K562 (cell line): Measurements from ENCODE around the gene CMSS1. TPM values are rescaled to one million over a fixed set of nuclear protein-coding genes. Genes with fewer than 3 reads are reported as not detected.

ENCODE experiments used
- ATAC-seq: fragments of 200-7000 bp; cut with Tn5 transposase; 3 replicates; pipeline ENCODE4 v1.9.1; 2020; ENCODE audit warnings: moderate library complexity
- BruUV-seq: library from RNA; stranded (reverse); fragments of 400-500 nt; replicated peaks from 2 replicates; lab custom pipeline; 2021; lab: Mats Ljungman, UMichigan
- CTCF ChIA-PET: fragments of 300-600 bp; formaldehyde crosslinking; extraction: SDS; loops from one replicate; lab custom pipeline; 2021; ENCODE audit warnings: low intra/inter-chr PET ratio; lab: Yijun Ruan, JAX
- POLR2A ChIA-PET: fragments of 300-600, 350-650 bp; sonication (Branson Sonifier 250); formaldehyde crosslinking; extraction: SDS; loops from one replicate; lab custom pipeline; 2021; ENCODE audit warnings: antibody characterized with exemption, inconsistent platforms; lab: Yijun Ruan, JAX
- DNase-seq, 4 experiments: peaks; one replicate each; pipeline versions ENCODE4 v3.0.0 to v3.0.0-alpha.2; 2011 to 2018; ENCODE audit warnings: low spot score in 3 of 4, mixed read lengths in 3 of 4; ENCODE audit errors: extremely low read depth in 1 of 4
- FAIRE-seq: peaks from 2 replicates; lab custom pipeline; 2011; peaks lifted over from hg19 to GRCh38; lab: Jason Lieb, UNC
- H2AFZ ChIP-seq: 2 replicates; pipeline ENCODE4 v1.6.0; 2011; ENCODE audit warnings: low read depth, low read length, control low read depth, inconsistent platforms
- H3K27ac ChIP-seq: fragments of 200-600 bp; 3 replicates; pipeline ENCODE4 v1.8.0; 2011; ENCODE audit warnings: low read depth, mild to moderate bottlenecking, control low read depth, inconsistent platforms, low read length, moderate library complexity, mixed read lengths; ENCODE audit errors: extremely low read depth
- H3K27me3 ChIP-seq, 2 experiments: fragments of 300-600 bp in 1 of 2; 2 replicates in 1 of 2; 3 replicates in 1 of 2; pipeline versions ENCODE4 v1.6.0 to v1.8.0; 2011; ENCODE audit warnings: inconsistent platforms in 2 of 2, low read length in 2 of 2, mild to moderate bottlenecking in 1 of 2, mixed read lengths in 1 of 2, moderate library complexity in 1 of 2; ENCODE audit not compliant: control insufficient read depth in 2 of 2, insufficient read depth in 2 of 2
- H3K36me3 ChIP-seq: fragments of 300-600 bp; 3 replicates; pipeline ENCODE4 v1.8.0; 2011; ENCODE audit warnings: mild to moderate bottlenecking, low read length, inconsistent platforms; ENCODE audit not compliant: control insufficient read depth, insufficient read depth
- H3K4me1 ChIP-seq, 2 experiments: fragments of 200-600 bp in 1 of 2; replicated peaks in 1 of 2; 2 replicates in 1 of 2; 3 replicates in 1 of 2; pipeline versions ENCODE4 v1.5.1 to v1.8.0; 2011; ENCODE audit warnings: inconsistent platforms in 2 of 2, low read length in 2 of 2, mild to moderate bottlenecking in 1 of 2, mixed read lengths in 1 of 2, moderate library complexity in 1 of 2; ENCODE audit not compliant: control insufficient read depth in 2 of 2, insufficient read depth in 2 of 2
- H3K4me2 ChIP-seq: 2 replicates; pipeline ENCODE4 v1.6.1; 2011; ENCODE audit warnings: low read length, control low read depth, inconsistent platforms, mixed read lengths; ENCODE audit not compliant: insufficient read depth
- H3K4me3 ChIP-seq: fragments of 200-600 bp; sonication (generic), shearing (Covaris generic); 2 replicates; pipeline ENCODE4 v1.5.1; 2016; ENCODE audit warnings: control low read depth, inconsistent platforms
- H3K79me2 ChIP-seq: fragments of 200-600 bp; 3 replicates; pipeline ENCODE4 v1.8.0; 2011; ENCODE audit warnings: low read length, inconsistent platforms; ENCODE audit not compliant: control insufficient read depth, insufficient read depth
- H3K9ac ChIP-seq, 2 experiments: 2 replicates each; pipeline versions ENCODE4 v1.6.0 to v1.6.1; 2011; ENCODE audit warnings: low read depth in 2 of 2, low read length in 2 of 2, control low read depth in 1 of 2, inconsistent platforms in 1 of 2, mild to moderate bottlenecking in 1 of 2, mixed read lengths in 1 of 2; ENCODE audit not compliant: insufficient read depth in 1 of 2
- H3K9me1 ChIP-seq: one replicate; pipeline ENCODE4 v1.6.0; 2011; ENCODE audit warnings: inconsistent platforms, mild to moderate bottlenecking, low read length, moderate library complexity; ENCODE audit not compliant: control insufficient read depth, insufficient read depth
- H3K9me3 ChIP-seq: replicated peaks from 2 replicates; pipeline ENCODE4 v1.5.1; 2011; ENCODE audit warnings: low read depth, low read length, inconsistent platforms; ENCODE audit not compliant: control insufficient read depth, insufficient read depth
- H4K20me1 ChIP-seq: replicated peaks from 2 replicates; pipeline ENCODE4 v1.6.1; 2011; ENCODE audit warnings: low read length, inconsistent platforms, mixed read lengths; ENCODE audit not compliant: control insufficient read depth, insufficient read depth
- KLF6 ChIP-seq: fragments of 250-450 bp; sonication (Bioruptor Pico); IDR thresholded peaks from 2 replicates; pipeline ENCODE4 v1.4.0; 2020; ENCODE audit warnings: mild to moderate bottlenecking, moderate library complexity, borderline replicate concordance
- MYNN ChIP-seq, 2 experiments: sonication (generic); formaldehyde crosslinking in 1 of 2; IDR thresholded peaks; 2 replicates each; pipeline versions ENCODE4 v1.5.0 to v1.6.1; 2016 to 2020; ENCODE audit warnings: antibody characterized with exemption in 1 of 2, missing genetic modification reagents in 1 of 2
- PHF20 ChIP-seq: fragments of 450-650 bp; IDR thresholded peaks from 2 replicates; pipeline ENCODE4 v1.6.1; 2018; ENCODE audit not compliant: partially characterized antibody
- SLC30A9 ChIP-seq: fragments of 250-450 bp; sonication (Bioruptor Pico); IDR thresholded peaks from 2 replicates; pipeline ENCODE4 v1.8.0; 2022; ENCODE audit warnings: mild to moderate bottlenecking, moderate library complexity
- ZNF445 ChIP-seq: fragments of 250-450 bp; sonication (Bioruptor Pico); IDR thresholded peaks from 2 replicates; pipeline ENCODE4 v1.4.0; 2020; ENCODE audit warnings: low read depth, mild to moderate bottlenecking, moderate library complexity
- WGBS: fragments of 100-300 bp; shearing (Covaris generic); methylation state at CpG from one replicate; pipeline ENCODE4 v1.1.6; 2016; ENCODE audit warnings: low coverage, mixed read lengths; ENCODE audit not compliant: insufficient coverage; ENCODE audit errors: missing lambda C conversion rate; 5-methylcytosine and 5-hydroxymethylcytosine counted together
- in situ Hi-C: fragments of 300-500 bp; cut with MboI; formaldehyde crosslinking; loops from 4 replicates; pipeline ENCODE4 v1.15.0; 2018; ENCODE audit warnings: inconsistent platforms, mixed read lengths
- intact Hi-C: fragments of 100-400 bp; cut with micrococcal nuclease; formaldehyde crosslinking; loops from 2 replicates; pipeline ENCODE4 v1.14.2; 2022
- polyA plus RNA-seq, 8 experiments: library from polyadenylated mRNA; depleted of rRNA in 4 of 8; stranded (reverse) in 5 of 8; unstranded in 3 of 8; fragments of >200 nt; fragmentation: Nextera tagmentation in 2 of 8; fragmentation: Illumina TruSeq in 1 of 8; extraction: Ambion mirVana in 2 of 8; extraction: Trizol in 1 of 8; gene quantifications; 2 replicates each; pipeline versions ENCODE4 v1.2.1 to v1.2.3, GENCODE V29; 2011 to 2014; ENCODE audit warnings: inconsistent platforms in 1 of 8, missing spikeins in 1 of 8
- total RNA-seq, 7 experiments: library from RNA; depleted of rRNA in 6 of 7; stranded (reverse); fragments of >200 nt in 6 of 7; fragmentation: Illumina TruSeq in 2 of 7; extraction: Trizol in 2 of 7; gene quantifications; 2 replicates each; pipeline versions ENCODE4 v1.2.1 to v1.2.3, GENCODE V29; 2011 to 2021; ENCODE audit warnings: low replicate concordance in 1 of 7
- TF ChIP-seq, protein P1 (sequence below): sonication (generic); formaldehyde crosslinking; IDR thresholded peaks from 2 replicates; pipeline ENCODE4 v1.8.1; 2022; ENCODE audit warnings: missing genetic modification reagents
- TF ChIP-seq, protein P2 (sequence below): fragments of 450-650 bp; formaldehyde crosslinking; IDR thresholded peaks from 2 replicates; pipeline ENCODE4 v1.4.0; 2020; ENCODE audit warnings: mild to moderate bottlenecking
- TF ChIP-seq, protein P3 (sequence below), 2 experiments: fragments of 450-650 bp; conservative IDR thresholded peaks; 2 replicates each; pipeline ENCODE4 v1.6.1; 2017; ENCODE audit warnings: mild to moderate bottlenecking in 2 of 2, moderate library complexity in 2 of 2
- TF ChIP-seq, protein P4 (sequence below): fragments of 250-450 bp; sonication (Bioruptor Pico); IDR thresholded peaks from 2 replicates; pipeline ENCODE4 v1.9.0; 2021; ENCODE audit warnings: mild to moderate bottlenecking

The CMSS1 gene
- total and polyA plus RNA-seq, 9 of the 15 experiments (the other 6 are each of a cell fraction or from before 2014, with no cell fraction given) = 46.9 to 109 (median 72.3) TPM

DNA sequence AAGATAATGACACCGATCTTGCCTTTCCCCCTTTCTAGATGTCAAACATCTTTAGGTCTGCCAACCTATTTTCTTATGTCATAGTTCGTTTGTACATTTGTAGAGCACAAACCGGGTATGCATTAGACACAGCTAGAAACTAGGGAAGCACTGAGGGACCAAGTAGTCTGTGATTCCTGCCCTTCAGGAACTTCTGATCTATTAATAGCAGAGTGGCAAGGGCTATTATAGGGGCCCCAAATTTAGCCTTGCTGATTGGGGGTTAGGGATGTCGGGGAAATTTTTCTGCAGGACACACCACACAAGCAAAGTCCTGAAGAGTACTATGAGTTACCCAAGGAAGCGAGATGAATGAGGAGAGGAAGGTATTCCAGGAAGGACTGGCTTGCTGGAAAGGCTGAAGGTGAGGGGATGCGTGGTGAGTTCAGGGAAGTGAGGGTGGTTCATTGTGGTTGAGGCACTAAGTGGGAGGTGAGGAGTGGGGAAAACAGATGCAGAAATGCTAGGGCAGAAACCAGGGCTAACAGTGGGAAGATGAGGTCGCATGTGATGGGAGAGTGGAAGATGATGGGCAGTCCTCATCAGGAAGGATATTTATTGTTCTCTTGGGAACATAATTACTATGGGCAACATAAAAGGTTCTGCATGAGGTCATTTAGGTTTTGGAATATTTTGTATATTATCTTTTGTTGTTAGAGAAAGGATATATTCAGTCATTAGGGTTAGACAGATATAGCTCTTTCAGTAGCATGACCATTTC lies 144.3 kb downstream of the CMSS1 start (continued):
- TF ChIP-seq MYNN (IDR thresholded peaks at IDR 0.05) = no peak
- no peak for TF ChIP-seq MYNN (CRISPR knock-in tag; IDR thresholded peaks at IDR 0.05)
- TF ChIP-seq SLC30A9 (CRISPR knock-in tag) = no peak
- no peak for TF ChIP-seq ZNF445 (CRISPR knock-in tag)

DNA sequence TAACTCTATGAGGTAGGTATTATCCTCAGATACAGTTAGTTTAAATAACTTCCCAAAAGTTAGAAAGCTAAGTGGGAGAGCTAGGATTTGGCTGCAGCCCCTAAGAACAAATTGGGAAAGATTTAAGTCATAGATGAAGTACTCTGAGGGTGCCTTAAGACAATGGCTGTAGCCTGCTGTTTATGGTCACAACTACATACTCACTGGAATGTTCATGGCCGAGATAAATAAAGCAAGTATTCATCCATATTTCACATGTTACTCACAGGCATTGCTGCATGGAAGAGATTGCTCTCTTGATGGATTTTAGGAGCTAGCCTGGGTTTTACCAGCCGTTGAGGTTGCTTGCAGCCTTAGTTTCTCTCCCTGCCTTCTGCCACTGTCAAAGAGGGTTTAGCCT lies 145.0 kb downstream of the CMSS1 start:
- intact Hi-C loops = no loop called here
- H2AFZ ChIP-seq = no peak overlapping the region
- no peak overlapping the region for H3K4me2 ChIP-seq
- no peaks in the 10 kb centered on the region for H3K79me2 ChIP-seq
- H3K27me3 ChIP-seq = no peaks in the 10 kb centered on the region
- no peak overlapping the region for H3K9ac ChIP-seq
- no peak for DNase-seq
- in situ Hi-C loops = no loop called here
- no peaks in the 10 kb centered on the region for H3K9me1 ChIP-seq
- H3K4me1 ChIP-seq = no peaks in the 10 kb centered on the region
- no peaks in the 10 kb centered on the region for H3K9me3 ChIP-seq
- CTCF ChIA-PET = no interaction called here
- TF ChIP-seq, protein P1, sequence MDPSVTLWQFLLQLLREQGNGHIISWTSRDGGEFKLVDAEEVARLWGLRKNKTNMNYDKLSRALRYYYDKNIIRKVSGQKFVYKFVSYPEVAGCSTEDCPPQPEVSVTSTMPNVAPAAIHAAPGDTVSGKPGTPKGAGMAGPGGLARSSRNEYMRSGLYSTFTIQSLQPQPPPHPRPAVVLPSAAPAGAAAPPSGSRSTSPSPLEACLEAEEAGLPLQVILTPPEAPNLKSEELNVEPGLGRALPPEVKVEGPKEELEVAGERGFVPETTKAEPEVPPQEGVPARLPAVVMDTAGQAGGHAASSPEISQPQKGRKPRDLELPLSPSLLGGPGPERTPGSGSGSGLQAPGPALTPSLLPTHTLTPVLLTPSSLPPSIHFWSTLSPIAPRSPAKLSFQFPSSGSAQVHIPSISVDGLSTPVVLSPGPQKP (CRISPR knock-in tag) = no peak
- TF ChIP-seq, protein P2, sequence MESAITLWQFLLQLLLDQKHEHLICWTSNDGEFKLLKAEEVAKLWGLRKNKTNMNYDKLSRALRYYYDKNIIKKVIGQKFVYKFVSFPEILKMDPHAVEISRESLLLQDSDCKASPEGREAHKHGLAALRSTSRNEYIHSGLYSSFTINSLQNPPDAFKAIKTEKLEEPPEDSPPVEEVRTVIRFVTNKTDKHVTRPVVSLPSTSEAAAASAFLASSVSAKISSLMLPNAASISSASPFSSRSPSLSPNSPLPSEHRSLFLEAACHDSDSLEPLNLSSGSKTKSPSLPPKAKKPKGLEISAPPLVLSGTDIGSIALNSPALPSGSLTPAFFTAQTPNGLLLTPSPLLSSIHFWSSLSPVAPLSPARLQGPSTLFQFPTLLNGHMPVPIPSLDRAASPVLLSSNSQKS = no peak
- TF ChIP-seq KLF6 (CRISPR knock-in tag) (no peak), PHF20 (no peak)
- TF ChIP-seq, protein P3, sequence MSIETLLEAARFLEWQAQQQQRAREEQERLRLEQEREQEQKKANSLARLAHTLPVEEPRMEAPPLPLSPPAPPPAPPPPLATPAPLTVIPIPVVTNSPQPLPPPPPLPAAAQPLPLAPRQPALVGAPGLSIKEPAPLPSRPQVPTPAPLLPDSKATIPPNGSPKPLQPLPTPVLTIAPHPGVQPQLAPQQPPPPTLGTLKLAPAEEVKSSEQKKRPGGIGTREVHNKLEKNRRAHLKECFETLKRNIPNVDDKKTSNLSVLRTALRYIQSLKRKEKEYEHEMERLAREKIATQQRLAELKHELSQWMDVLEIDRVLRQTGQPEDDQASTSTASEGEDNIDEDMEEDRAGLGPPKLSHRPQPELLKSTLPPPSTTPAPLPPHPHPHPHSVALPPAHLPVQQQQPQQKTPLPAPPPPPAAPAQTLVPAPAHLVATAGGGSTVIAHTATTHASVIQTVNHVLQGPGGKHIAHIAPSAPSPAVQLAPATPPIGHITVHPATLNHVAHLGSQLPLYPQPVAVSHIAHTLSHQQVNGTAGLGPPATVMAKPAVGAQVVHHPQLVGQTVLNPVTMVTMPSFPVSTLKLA (conservative IDR thresholded peaks at IDR 0.05) = no peak
- TF ChIP-seq, protein P4, sequence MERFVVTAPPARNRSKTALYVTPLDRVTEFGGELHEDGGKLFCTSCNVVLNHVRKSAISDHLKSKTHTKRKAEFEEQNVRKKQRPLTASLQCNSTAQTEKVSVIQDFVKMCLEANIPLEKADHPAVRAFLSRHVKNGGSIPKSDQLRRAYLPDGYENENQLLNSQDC (CRISPR knock-in tag) = no peak
- H3K27ac ChIP-seq = no peak overlapping the region
- no peak for FAIRE-seq
- no peak for ATAC-seq
- H4K20me1 ChIP-seq = no peaks in the 10 kb centered on the region
- POLR2A ChIA-PET = no interaction called here
- no peaks in the 10 kb centered on the region for H3K36me3 ChIP-seq
- no TSS peak for BruUV-seq
- H3K4me3 ChIP-seq = no peak overlapping the region
- 36% methylated on average over 2 of the region's 2 CpGs for WGBS
